ENCODE results near the gene S1PR4. TPM values are rescaled to one million over a fixed set of nuclear protein-coding genes. Genes with fewer than 3 reads are reported as not detected.
"Not testable (repeated sequence)": the region's sequence is repeated elsewhere in the genome, so short reads cannot be mapped to it uniquely, and the experiment has no call there.

S1PR4 gene
- polyA plus RNA-seq, 3 donors, result 0.19 to 0.35 (median 0.31) TPM

DNA sequence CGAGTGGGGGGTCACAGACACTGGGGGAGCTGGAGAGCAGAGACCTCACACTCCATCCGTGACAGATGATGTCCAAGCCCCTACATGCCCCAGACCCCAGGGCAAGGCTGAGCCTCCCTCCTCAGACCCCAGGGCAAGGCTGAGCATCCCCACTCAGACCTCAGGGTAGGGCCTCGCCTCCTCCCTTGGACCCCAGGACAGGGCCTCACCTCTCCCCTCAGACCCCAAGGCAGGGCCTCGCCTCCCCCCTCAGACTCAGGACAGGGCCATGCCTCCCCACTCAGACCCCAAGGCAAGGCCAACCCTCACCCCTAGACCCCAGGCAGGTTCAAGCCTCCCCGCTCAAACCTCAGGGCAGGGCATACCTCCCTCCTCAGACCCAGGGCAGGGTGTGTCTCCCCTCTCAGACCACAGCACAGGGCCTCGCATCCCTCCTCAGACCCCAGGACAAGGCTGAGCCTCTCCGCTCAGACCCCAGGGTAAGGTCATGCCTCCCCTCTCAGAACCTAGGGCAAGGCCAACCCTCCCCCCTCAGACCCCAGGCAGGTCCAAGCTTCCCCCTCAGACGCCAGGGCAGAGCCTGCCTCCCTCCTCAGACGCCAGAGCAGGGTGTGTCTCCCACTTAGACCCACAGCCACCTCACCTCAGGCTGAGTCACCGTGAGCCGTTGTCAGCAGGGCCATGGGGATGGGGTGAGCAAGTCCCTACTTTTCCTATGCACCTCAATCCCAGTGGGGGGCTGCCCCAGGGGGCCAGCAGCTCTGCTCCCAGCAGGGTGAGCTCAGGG lies 1.7 kb upstream of the S1PR4 start:
- no peak for DNase-seq (ENCODE audit: low read depth in 3 of 3, low spot score in 2 of 3)

DNA sequence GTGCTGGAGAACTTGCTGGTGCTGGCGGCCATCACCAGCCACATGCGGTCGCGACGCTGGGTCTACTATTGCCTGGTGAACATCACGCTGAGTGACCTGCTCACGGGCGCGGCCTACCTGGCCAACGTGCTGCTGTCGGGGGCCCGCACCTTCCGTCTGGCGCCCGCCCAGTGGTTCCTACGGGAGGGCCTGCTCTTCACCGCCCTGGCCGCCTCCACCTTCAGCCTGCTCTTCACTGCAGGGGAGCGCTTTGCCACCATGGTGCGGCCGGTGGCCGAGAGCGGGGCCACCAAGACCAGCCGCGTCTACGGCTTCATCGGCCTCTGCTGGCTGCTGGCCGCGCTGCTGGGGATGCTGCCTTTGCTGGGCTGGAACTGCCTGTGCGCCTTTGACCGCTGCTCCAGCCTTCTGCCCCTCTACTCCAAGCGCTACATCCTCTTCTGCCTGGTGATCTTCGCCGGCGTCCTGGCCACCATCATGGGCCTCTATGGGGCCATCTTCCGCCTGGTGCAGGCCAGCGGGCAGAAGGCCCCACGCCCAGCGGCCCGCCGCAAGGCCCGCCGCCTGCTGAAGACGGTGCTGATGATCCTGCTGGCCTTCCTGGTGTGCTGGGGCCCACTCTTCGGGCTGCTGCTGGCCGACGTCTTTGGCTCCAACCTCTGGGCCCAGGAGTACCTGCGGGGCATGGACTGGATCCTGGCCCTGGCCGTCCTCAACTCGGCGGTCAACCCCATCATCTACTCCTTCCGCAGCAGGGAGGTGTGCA lies 587 bp downstream of the S1PR4 start:
- no peak for DNase-seq (ENCODE audit: low read depth in 3 of 3, low spot score in 2 of 3)

DNA sequence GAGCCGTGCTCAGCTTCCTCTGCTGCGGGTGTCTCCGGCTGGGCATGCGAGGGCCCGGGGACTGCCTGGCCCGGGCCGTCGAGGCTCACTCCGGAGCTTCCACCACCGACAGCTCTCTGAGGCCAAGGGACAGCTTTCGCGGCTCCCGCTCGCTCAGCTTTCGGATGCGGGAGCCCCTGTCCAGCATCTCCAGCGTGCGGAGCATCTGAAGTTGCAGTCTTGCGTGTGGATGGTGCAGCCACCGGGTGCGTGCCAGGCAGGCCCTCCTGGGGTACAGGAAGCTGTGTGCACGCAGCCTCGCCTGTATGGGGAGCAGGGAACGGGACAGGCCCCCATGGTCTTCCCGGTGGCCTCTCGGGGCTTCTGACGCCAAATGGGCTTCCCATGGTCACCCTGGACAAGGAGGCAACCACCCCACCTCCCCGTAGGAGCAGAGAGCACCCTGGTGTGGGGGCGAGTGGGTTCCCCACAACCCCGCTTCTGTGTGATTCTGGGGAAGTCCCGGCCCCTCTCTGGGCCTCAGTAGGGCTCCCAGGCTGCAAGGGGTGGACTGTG lies 1.2 kb downstream of the S1PR4 start:
- no peak for DNase-seq (ENCODE audit: low read depth in 3 of 3, low spot score in 2 of 3)

DNA sequence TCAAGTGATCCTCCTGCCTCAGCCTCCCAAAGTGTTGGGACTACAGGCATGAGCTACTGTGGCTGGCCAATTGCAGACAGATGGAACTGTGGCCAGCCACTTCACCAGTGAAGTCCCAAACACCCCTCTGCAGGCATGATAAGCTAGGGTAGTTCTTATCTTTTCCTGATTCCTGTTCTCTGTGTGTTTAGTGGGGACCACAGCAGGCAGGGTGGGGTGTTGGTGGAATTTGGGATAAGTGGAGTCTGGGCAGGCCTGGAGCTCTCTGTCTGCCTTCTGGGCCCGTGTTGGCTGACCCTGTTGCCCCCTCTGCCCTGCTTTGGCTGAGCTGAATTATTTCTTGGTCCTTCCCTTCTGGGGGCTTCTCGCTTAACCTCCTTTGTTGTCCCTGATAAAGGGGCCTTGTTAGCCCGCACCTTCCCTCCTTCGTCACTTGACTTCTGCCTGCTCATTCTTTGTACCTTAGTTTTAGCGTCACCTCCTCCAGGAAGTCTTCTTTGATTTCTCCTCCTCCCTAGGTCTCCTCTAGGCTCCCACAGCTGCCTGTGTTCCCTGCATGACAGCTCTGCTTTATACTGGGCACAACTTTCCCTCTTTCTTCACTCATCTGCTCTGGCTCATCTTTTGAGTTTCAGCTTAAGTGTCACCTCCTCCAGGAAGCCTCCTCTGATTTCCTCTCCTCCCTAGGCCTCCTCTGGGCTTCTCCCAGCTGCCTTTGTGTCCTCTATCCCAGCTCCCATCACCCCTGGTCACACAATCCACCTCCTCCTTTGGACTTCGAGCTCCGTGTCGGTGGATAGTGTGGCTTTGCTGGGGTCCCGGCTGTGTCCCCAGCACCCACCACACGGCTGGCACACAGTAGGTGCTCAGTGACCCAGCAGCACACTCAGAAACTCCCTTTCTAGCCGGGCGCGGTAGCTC lies 5.4 kb downstream of the S1PR4 start:
- no peak for DNase-seq (ENCODE audit: low read depth in 3 of 3, low spot score in 2 of 3)

DNA sequence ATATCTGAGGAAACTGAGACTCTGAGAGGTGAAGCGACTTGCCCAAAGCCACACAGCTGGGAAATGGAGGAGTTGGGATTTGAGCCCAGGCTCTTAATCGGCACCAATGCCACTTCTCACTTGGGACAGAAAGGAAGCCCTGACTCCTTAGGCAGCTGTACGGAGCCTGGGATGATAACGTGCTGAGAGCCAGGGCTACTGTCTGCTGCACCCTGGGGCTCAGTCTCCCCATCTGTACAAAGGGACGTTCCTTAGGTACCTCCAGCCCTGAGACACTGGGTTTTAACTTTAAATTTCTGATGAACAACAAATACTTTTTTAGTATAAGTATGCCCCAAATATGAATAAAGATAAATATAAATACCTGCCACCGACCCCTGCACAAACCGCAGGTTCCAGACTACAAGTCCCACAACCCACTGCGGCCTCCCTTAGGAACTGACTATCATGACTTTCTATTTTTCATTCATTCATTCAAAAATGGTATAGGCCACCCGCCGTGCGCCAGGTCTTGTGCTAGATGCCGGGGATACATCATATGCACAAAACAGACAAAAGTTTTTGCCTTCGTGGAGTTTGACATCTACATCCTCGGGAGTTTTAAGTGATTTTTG lies 6.4 kb downstream of the S1PR4 start:
- no peak for DNase-seq (ENCODE audit: low read depth in 3 of 3, low spot score in 2 of 3)

DNA sequence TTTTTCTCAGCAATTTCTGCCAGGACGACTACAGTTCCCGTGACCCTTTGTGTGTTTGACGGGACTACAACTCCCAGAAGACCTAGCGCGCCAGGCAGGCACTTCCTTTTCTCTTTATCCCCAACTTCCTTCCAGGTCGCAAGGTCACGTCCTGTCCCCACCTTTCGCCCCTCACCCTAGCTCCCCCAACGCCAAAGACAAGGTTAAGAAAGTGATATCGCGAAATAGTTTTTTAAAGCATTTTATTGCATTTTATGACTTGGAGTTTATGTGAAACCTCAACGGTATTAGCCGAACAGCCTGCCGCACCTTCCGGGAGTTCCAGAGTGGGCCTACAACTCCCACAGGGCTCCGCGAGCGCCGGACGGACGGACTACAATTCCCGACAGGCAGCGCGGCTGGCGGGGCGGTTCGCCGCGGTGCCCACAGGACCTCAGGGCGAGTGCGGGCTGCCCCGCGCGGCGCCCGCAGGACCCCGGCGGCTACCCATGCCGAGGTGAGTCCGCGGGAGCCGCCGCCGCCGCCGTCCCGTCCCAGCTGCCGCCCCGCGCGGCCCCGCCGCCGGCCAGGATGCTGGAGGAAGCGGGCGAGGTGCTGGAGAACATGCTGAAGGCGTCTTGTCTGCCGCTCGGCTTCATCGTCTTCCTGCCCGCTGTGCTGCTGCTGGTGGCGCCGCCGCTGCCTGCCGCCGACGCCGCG lies 7.0 kb downstream of the S1PR4 start, which contains the start of gene NCLN:
TSS of gene NCLN (plus strand) at position 470 of the 699 bp plus-strand sequence. CDS start at position 571, 101 bp downstream.
- DNase-seq (ENCODE audit: low read depth in 3 of 3, low spot score in 2 of 3), result peak; percentile 97 to 98 (median 98)

GRCh38 chr19:3186160-3186688 lies 7.7 kb downstream of the S1PR4 start:
- DNase-seq (ENCODE audit: low read depth in 3 of 3, low spot score in 2 of 3), result no peak

GRCh38 chr19:3186891-3187661 lies 8.5 kb downstream of the S1PR4 start:
- no peak for DNase-seq (ENCODE audit: low read depth in 3 of 3, low spot score in 2 of 3)

DNA sequence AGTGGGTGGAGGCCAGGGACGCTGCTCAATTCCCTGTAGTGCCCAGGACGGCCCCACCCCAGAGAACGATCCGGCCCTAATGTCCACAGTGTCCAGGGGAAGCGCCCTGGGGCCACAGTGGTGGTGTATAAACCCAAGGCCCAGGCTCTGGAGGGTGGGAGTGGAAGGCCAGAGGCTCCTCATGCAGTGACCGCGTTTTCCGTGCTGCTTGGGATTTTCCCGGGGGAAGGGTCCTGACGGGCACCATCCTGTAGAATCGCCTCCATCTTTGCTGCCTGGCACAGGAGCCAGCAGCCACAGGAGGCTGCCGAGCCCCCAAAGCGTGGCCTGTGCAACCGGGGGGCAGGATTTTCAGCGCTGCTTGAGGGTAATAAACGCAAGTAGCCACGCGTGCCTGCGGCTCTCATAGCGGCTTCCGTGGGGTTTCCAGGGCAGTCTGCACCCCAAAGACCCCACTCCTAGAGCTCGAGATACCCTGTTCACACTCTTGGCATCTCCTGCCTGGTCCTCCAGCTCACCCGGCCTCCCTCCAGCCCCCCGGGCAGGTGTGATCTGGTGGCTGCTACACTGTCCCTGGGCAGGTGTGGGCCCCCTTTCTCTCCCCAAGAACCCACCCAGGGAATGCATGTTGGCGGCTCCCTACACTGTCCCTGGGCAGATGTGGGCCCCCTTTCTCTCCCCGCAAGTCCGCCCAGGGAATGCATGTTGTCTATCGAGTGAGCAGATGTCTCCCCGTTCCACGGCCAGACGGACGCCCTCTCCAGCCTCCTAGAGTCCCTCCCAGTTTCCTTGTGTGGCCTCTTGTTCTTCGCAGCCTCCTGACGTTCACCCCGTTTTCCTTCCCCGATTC lies 9.3 kb downstream of the S1PR4 start:
- DNase-seq (ENCODE audit: low read depth in 3 of 3, low spot score in 2 of 3), result no peak

DNA sequence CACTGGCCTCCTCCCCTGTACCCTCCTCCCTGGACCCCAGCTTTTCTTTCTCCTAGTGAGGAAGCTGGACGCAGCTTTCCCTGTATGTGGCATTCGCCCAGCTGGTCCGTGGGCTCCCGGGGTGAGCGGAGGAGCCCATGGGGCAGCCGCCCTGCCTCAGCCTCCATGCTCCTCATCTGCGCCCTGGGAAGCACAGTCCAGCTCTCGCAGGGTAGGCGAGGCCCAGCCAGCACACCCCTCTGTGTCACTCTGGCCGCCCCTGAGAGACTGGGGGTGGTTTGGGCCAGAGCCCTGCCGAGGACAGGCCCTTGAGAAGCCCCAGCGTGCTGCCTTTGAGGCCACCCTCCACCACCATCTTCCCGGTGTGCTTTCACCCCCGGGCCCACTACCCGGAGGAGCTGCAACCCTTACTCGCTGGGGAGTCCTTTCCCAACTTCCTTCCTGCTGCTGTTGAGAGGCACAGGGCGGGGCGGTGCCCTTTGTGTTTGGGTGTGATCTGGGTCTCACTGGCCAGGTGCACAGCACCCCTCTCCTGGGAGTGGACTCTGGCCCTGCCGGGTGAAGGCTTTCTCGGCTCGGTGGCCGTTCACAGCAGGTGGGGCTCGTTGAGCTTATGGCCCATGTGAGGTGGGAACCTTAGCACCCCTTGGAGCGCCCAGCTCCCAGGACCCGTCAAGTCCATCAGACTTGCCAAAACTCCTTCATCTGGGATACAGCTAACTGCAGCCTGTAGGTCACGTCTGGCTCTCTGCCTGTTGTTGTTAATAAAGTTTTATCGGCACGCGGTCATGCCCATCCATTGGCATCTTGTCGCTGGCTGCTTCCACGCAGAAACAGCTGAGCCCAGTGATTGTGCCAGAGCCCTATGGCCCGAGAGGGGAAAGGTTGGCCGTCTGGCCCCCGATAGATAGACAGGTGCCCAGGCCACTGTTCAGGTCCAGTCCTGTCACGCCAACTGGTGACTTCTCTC lies 10.3 kb downstream of the S1PR4 start:
- no peak for DNase-seq (ENCODE audit: low read depth in 3 of 3, low spot score in 2 of 3)

DNA sequence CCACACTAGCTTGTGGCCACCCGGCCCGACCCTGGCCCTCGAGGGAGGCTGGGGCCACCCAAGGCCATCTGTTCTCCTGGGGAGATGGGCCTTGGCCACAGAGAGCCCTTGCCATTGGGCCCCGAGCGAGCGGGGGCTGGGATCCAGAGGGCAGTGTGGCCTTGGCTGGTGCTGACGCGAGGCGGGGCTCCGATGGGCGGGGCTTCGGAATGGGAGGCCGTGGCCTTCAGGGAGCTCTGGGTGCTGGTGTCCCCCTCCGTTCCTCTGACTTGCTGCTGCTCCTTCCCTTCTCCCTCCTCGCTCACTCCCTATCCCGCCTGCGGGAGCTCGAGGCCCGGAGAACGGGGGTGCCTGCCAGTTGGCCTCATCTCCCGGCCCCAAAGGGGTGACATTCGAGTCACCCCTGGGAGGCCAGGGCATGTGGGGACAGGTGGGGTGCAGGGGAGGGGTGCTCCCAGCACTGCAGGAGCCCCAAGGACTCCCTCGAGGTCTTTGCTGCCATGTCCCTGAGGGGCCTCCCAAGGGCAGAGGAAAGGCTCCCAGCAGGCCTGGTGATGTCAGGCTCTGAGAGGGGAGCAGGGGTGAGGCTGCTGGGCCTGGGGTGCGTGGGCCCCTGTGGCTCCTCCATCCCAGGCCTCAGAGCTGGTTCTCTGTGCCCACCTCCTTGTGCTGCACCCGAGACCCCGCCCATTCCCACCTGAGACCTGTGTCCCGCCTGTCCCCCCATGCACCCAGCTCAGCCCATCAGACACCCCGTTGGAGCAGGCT lies 11.3 kb downstream of the S1PR4 start:
- DNase-seq (ENCODE audit: low read depth in 3 of 3, low spot score in 2 of 3), result no peak

DNA sequence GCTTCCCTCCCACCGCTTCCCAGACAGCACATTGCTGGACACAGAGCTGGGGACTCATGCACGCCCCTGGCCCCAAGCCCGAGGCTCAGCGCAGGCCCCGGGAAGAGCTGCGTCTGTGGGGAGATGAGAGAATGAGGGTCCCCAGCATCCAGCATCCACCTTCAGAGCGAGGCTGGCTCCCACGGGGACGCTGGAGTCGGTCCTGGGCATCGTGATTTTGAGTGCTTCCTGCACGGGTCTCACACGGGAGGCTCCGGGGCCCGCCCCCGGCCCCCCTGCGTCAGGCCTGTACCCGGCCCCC lies 11.9 kb downstream of the S1PR4 start:
- DNase-seq (ENCODE audit: low read depth in 3 of 3, low spot score in 2 of 3), result no peak

GRCh38 chr19:3190921-3191805 lies 12.6 kb downstream of the S1PR4 start:
- no peak for DNase-seq (ENCODE audit: low read depth in 3 of 3, low spot score in 2 of 3)

GRCh38 chr19:3191806-3192104 lies 13.2 kb downstream of the S1PR4 start:
- not testable (repeated sequence) for DNase-seq (ENCODE audit: low read depth in 3 of 3, low spot score in 2 of 3)

GRCh38 chr19:3192228-3192635 lies 13.7 kb downstream of the S1PR4 start:
- DNase-seq (ENCODE audit: low read depth in 3 of 3, low spot score in 2 of 3), result no peak
